Transverse colon (tissue), 4 donors: ENCODE results near the gene FAM227A. TPM values are rescaled to one million over a fixed set of nuclear protein-coding genes. Genes with fewer than 3 reads are reported as not detected.
A peak's percentile ranks its signal among the peaks of the same experiment; 100 is the strongest.

Source experiments
- DNase-seq: peaks from one replicate; pipeline ENCODE4 v3.0.0-alpha.2; 2019
- H3K27ac ChIP-seq, 4 donors: fragments of 200-600 bp; sonication (generic); 2 replicates each; pipeline ENCODE4 v1.5.1; 2016 to 2018; ENCODE audit warnings: inconsistent platforms in 4 of 4
- H3K27me3 ChIP-seq: fragments of 200-600 bp; sonication (generic); 2 replicates; pipeline ENCODE4 v1.5.1; 2017; ENCODE audit warnings: inconsistent platforms
- H3K36me3 ChIP-seq, 4 donors: fragments of 200-600 bp; sonication (generic); 2 replicates each; pipeline ENCODE4 v1.5.1; 2017 to 2019; ENCODE audit warnings: inconsistent platforms in 4 of 4
- H3K4me1 ChIP-seq, 4 donors: fragments of 200-600 bp; sonication (generic); 2 replicates each; pipeline ENCODE4 v1.5.1; 2017 to 2020; ENCODE audit warnings: inconsistent platforms in 4 of 4
- H3K4me3 ChIP-seq, 4 donors: fragments of 200-600 bp; sonication (generic); 1 replicate in 1 of 4; 2 replicates in 3 of 4; pipeline versions ENCODE4 v1.5.1 to v1.6.1; 2017 to 2019; ENCODE audit warnings: inconsistent platforms in 4 of 4
- H3K9me3 ChIP-seq, 2 donors: fragments of 200-600 bp; sonication (generic); 2 replicates each; pipeline ENCODE4 v1.5.1; 2017 to 2019; ENCODE audit warnings: inconsistent platforms in 2 of 2
- CTCF ChIP-seq, 5 experiments: fragments of 200-600 bp in 3 of 5; fragments of 450-650 bp in 2 of 5; sonication (generic) in 3 of 5; IDR thresholded peaks; 1 replicate in 2 of 5; 2 replicates in 3 of 5; pipeline ENCODE4 v1.5.1; 2016 to 2017; ENCODE audit warnings: antibody characterized with exemption in 5 of 5, inconsistent platforms in 3 of 5, mild to moderate bottlenecking in 2 of 5, moderate library complexity in 1 of 5
- EP300 ChIP-seq: sonication (generic); formaldehyde crosslinking; IDR thresholded peaks from one replicate; pipeline ENCODE4 v1.6.1; 2017; ENCODE audit warnings: antibody characterized with exemption, low read depth
- POLR2A ChIP-seq: fragments of 450-650 bp; IDR thresholded peaks from one replicate; pipeline ENCODE4 v1.6.1; 2016; ENCODE audit warnings: antibody characterized with exemption, mild to moderate bottlenecking, moderate library complexity
- POLR2AphosphoS5 ChIP-seq, 3 donors: sonication (generic); formaldehyde crosslinking; IDR thresholded peaks; one replicate each; pipeline ENCODE4 v1.6.1; 2016; ENCODE audit warnings: antibody characterized with exemption in 3 of 3
- WGBS, 2 donors: methylation state at CpG; one replicate each; pipeline ENCODE4 v1.1.5; 2018; ENCODE audit warnings: low coverage in 1 of 2; 5-methylcytosine and 5-hydroxymethylcytosine counted together
- in situ Hi-C, 4 donors: fragments of 200-750 bp; cut with MboI; loops; one replicate each; pipeline versions ENCODE4 v1.15.0 to v1.15.1; 2017; ENCODE audit warnings: low sequenced_read_pairs in 3 of 4, low pct_ligation_motif_present in 1 of 4, low pct_unique_long_range_greater_than_20kb in 1 of 4
- intact Hi-C: fragments of 100-400 bp; cut with DNase I; formaldehyde crosslinking; loops from one replicate; pipeline ENCODE4 v1.15.1; 2023; ENCODE audit warnings: low total_unique reads
- total RNA-seq, 4 donors: library from RNA; depleted of rRNA; stranded (reverse); fragments of >200 nt; gene quantifications; one replicate each; pipeline ENCODE4 v1.1.0, GENCODE V29; 2016

Gene FAM227A
- total RNA-seq, 4 donors from 2014 or later: 0.20 to 0.79 (median 0.27) TPM; not detected in 1

- H3K4me3 ChIP-seq: peak within 1 kb of the TSS; percentile 63 to 96 (median 82)
- in situ Hi-C loops: no loop called here
- WGBS, 2 donors: 1% methylated on average over 60 of the region's 60 CpGs; no CpG with 5 or more reads in 1 of the 2 donors
- DNase-seq: peak; percentile 91
- peaks cover 0 to 22% (median 10%) of the 10 kb centered on the region in 4 donors for H3K36me3 ChIP-seq
- TF ChIP-seq CTCF (IDR thresholded peaks at IDR 0.05) (peak; percentile 7 to 50 (median 42)), EP300 (no peak), POLR2A (peak; percentile 85), POLR2AphosphoS5 (IDR thresholded peaks at IDR 0.05) (peak; percentile 87 to 93 (median 91))
- H3K27me3 ChIP-seq: no peaks in the 10 kb centered on the region
- H3K9me3 ChIP-seq: no peaks in the 10 kb centered on the region
- H3K27ac ChIP-seq: peak within 1 kb of the TSS; percentile 76 to 86 (median 84)
- H3K4me1 ChIP-seq: peaks cover 0 to 14% (median 11%) of the 10 kb centered on the region in 4 donors
- intact Hi-C loops: no loop called here
These were observed 25.6 kb upstream of the FAM227A start, which contains the start of gene TOMM22 for GRCh38 chr22:38681582-38682335. Gene TOMM22, plus strand, starts transcription at chr22:38681957. Its CDS starts 22 bp downstream, at chr22:38681979.

GRCh38 chr22:38675833-38676232, 19.6 kb upstream of the FAM227A start:
- DNase-seq: no peak
- no peak overlapping the region for H3K4me3 ChIP-seq
- H3K36me3 ChIP-seq: peaks cover 0 to 11% (median 5%) of the 10 kb centered on the region in 4 donors
- H3K27me3 ChIP-seq: no peaks in the 10 kb centered on the region
- no peaks in the 10 kb centered on the region for H3K9me3 ChIP-seq
- no peaks in the 10 kb centered on the region for H3K4me1 ChIP-seq
- no peak for TF ChIP-seq EP300
- TF ChIP-seq POLR2A: no peak
- TF ChIP-seq POLR2AphosphoS5 (IDR thresholded peaks at IDR 0.05): no peak
- no peak for TF ChIP-seq CTCF (IDR thresholded peaks at IDR 0.05)
- whole genome bisulfite sequencing, 2 donors: 99% methylated on average over 3 of the region's 3 CpGs; no CpG with 5 or more reads in 1 of the 2 donors
- in situ Hi-C loops: no loop called here
- intact Hi-C loops: no loop called here
- H3K27ac ChIP-seq: no peak overlapping the region

- no peak overlapping the region for H3K4me3 ChIP-seq
- 87% methylated on average over 5 of the region's 5 CpGs; no CpG with 5 or more reads in 1 of the 2 donors for WGBS, 2 donors
- no peak for TF ChIP-seq POLR2A
- no peak for TF ChIP-seq CTCF (IDR thresholded peaks at IDR 0.05)
- TF ChIP-seq EP300: no peak
- TF ChIP-seq POLR2AphosphoS5 (IDR thresholded peaks at IDR 0.05): no peak
- H3K36me3 ChIP-seq: peaks cover 0 to 14% (median 5%) of the 10 kb centered on the region in 4 donors
- intact Hi-C loops: no loop called here
- H3K27me3 ChIP-seq: no peaks in the 10 kb centered on the region
- in situ Hi-C loops: no loop called here
- no peaks in the 10 kb centered on the region for H3K9me3 ChIP-seq
- H3K4me1 ChIP-seq: no peaks in the 10 kb centered on the region
- no peak overlapping the region for H3K27ac ChIP-seq
- DNase-seq: no peak
These were observed 18.7 kb upstream of the FAM227A start for GRCh38 chr22:38674888-38675287.

GRCh38 chr22:38657045-38657909, 1.1 kb upstream of the FAM227A start:
- intact Hi-C loops (no loop called here), in situ Hi-C loops (no loop called here)

More at GRCh38 chr22:38657045-38657909, 1.1 kb upstream of the FAM227A start:
- TF ChIP-seq POLR2A: no peak
- Histone ChIP-seq H3K27ac (peak overlapping the region; percentile 86 to 89 (median 88)), H3K4me1 (peaks cover 11 to 23% (median 15%) of the 10 kb centered on the region in 4 donors), H3K4me3 (peak overlapping the region; percentile 64 to 89 (median 82)), H3K36me3 (peaks cover 0 to 8% (median 0%) of the 10 kb centered on the region in 4 donors), H3K27me3 (no peaks in the 10 kb centered on the region), H3K9me3 (no peaks in the 10 kb centered on the region)
- DNase-seq: peak; percentile 46
- WGBS, 2 donors: 6% methylated on average over 16 of the region's 16 CpGs; no CpG with 5 or more reads in 1 of the 2 donors
